Measurements from ENCODE around the gene SPAG17. TPM values are rescaled to one million over a fixed set of nuclear protein-coding genes. Genes with fewer than 3 reads are reported as not detected.

Gene SPAG17
- total and polyA plus RNA-seq, 2 of the 4 experiments (the other 2 are of a cell fraction) = 0.10 TPM; not detected in 1

DNA sequence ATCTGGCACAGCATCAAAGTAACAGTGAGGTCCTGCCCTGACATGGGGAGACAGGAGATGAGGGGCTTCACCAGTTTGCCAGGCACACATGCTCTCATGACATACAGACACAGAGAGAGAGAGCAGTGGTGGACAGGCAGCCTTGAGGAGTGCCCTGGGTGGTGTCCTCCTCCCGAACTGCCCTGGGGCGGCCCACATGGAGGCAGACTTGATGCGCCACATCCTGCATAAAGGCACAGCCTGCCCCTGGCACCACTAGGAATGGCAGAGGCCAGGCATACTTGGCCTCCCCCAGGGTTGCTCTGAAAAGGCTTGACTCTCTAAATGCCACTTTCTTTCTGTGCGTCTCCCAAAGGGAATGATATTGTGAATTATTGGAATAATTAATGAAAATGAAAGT lies 67.5 kb downstream of the SPAG17 start:
- Histone ChIP-seq H2AK9ac (replicated peaks; ENCODE audit: low read depth, low read length, poor library complexity) (no peak overlapping the region), H3K9ac (ENCODE audit: low read depth, low read length) (no peak overlapping the region), H3K23ac (ENCODE audit: low read depth, low read length) (no peak overlapping the region), H3K9me3 (ENCODE audit: control insufficient read depth, insufficient read depth, low read length) (no peaks in the 10 kb centered on the region), H3K4me2 (ENCODE audit: low read depth, low read length) (no peak overlapping the region), H3K56ac (ENCODE audit: extremely low read depth, insufficient read depth, low read length) (no peak overlapping the region), H4K20me1 (ENCODE audit: insufficient read depth, low read length) (no peaks in the 10 kb centered on the region), H3K27me3 (ENCODE audit: control insufficient read depth, insufficient read depth, low read length) (no peaks in the 10 kb centered on the region), H3K4me3 (ENCODE audit: insufficient read depth, low read depth, low read length) (no peak overlapping the region), H2BK15ac (ENCODE audit: low read depth, low read length) (no peak overlapping the region), H2BK5ac (ENCODE audit: low read depth, low read length, poor library complexity, severe bottlenecking) (no peak overlapping the region), H3K79me1 (ENCODE audit: low read depth in 1 of 2, low read length in 2 of 2) (no peaks in the 10 kb centered on the region), H3K4me1 (ENCODE audit: control insufficient read depth, insufficient read depth, low read length) (peaks cover 2% of the 10 kb centered on the region; the same call in 1 of the 2 replicates), H3K18ac (ENCODE audit: low read depth, low read length) (no peak overlapping the region), H4K5ac (ENCODE audit: low read depth, low read length) (no peak overlapping the region), H3K27ac (ENCODE audit: insufficient read depth, low read length) (no peak overlapping the region), H2BK120ac (ENCODE audit: low read depth, low read length) (no peak overlapping the region), H4K8ac (ENCODE audit: low read depth in 2 of 2, low read length in 2 of 2) (no peak overlapping the region), H3K14ac (replicated peaks; ENCODE audit: low read depth, low read length) (no peak overlapping the region), H3K9me1 (ENCODE audit: insufficient read depth, low read length) (no peaks in the 10 kb centered on the region), H3K36me3 (ENCODE audit: control insufficient read depth, insufficient read depth, low read length) (no peaks in the 10 kb centered on the region), H2AFZ (replicated peaks; ENCODE audit: low read length, poor library complexity) (no peak overlapping the region), H3K4ac (ENCODE audit: low read depth, low read length) (no peak overlapping the region), H2AK5ac (ENCODE audit: low read depth, low read length) (no peak overlapping the region), H4K91ac (ENCODE audit: insufficient read depth, low read depth, low read length) (no peak overlapping the region), H2BK20ac (ENCODE audit: low read depth, low read length) (no peak overlapping the region)
- ATAC-seq (ENCODE audit: low read depth) (no peak), DNase-seq (no peak)
- in situ Hi-C loops (cut with MboI; ENCODE audit: low sequenced_read_pairs) (no loop called here), intact Hi-C loops (cut with micrococcal nuclease) (no loop called here), dilution Hi-C loops (cut with HindIII; ENCODE audit: low sequenced_read_pairs, unreplicated experiment) (no loop called here)
- 80% methylated on average over 1 of the region's 4 CpGs; no CpG with 5 or more reads in 1 of the 2 experiments for WGBS, 2 experiments (ENCODE audit: extremely low coverage in 2 of 2, insufficient read length in 1 of 2)
- BruUV-seq (replicated peaks) = no TSS peak
- TF ChIP-seq, protein P1, sequence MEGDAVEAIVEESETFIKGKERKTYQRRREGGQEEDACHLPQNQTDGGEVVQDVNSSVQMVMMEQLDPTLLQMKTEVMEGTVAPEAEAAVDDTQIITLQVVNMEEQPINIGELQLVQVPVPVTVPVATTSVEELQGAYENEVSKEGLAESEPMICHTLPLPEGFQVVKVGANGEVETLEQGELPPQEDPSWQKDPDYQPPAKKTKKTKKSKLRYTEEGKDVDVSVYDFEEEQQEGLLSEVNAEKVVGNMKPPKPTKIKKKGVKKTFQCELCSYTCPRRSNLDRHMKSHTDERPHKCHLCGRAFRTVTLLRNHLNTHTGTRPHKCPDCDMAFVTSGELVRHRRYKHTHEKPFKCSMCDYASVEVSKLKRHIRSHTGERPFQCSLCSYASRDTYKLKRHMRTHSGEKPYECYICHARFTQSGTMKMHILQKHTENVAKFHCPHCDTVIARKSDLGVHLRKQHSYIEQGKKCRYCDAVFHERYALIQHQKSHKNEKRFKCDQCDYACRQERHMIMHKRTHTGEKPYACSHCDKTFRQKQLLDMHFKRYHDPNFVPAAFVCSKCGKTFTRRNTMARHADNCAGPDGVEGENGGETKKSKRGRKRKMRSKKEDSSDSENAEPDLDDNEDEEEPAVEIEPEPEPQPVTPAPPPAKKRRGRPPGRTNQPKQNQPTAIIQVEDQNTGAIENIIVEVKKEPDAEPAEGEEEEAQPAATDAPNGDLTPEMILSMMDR (conservative IDR thresholded peaks at IDR 0.05; ENCODE audit: low read depth, low read length) = no peak
- no peak for TF ChIP-seq MAZ (IDR thresholded peaks at IDR 0.05; ENCODE audit: borderline replicate concordance, low read depth, low read length)
- no peak for TF ChIP-seq RCOR1 (IDR thresholded peaks at IDR 0.05; ENCODE audit: insufficient replicate concordance, low read length)
- no peak for TF ChIP-seq MAFK (IDR thresholded peaks at IDR 0.05; ENCODE audit: low read depth, low read length)
- ChIA-PET CTCF (no interaction called here), POLR2A (ENCODE audit: unreplicated experiment) (no interaction called here)

Measured in IMR-90 (cell line).